GM12878 (cell line): Measurements from ENCODE around the gene INAFM1. TPM values are rescaled to one million over a fixed set of nuclear protein-coding genes. Genes with fewer than 3 reads are reported as not detected.
A peak's percentile ranks its signal among the peaks of the same experiment; 100 is the strongest.

Experiments
- ATAC-seq: fragments of 200-7000 bp; cut with Tn5 transposase; 3 replicates; pipeline ENCODE4 v1.9.1; 2020; ENCODE audit warnings: mild to moderate bottlenecking, moderate library complexity
- BruUV-seq: library from RNA; stranded (reverse); fragments of 400-500 nt; replicated peaks from 2 replicates; lab custom pipeline; 2021; lab: Mats Ljungman, UMichigan
- CTCF ChIA-PET: fragments of 300-600 bp; sonication (Branson Sonifier 250); formaldehyde crosslinking; extraction: SDS; loops from one replicate; lab custom pipeline; 2021; ENCODE audit warnings: inconsistent platforms; lab: Yijun Ruan, JAX
- POLR2A ChIA-PET: fragments of 350-600 bp; formaldehyde crosslinking; extraction: SDS; loops from one replicate; lab custom pipeline; 2021; ENCODE audit warnings: inconsistent platforms; lab: Charles Lee
- RAD21 ChIA-PET: fragments of 300-600 bp; sonication (Branson Sonifier 250); formaldehyde crosslinking; loops from one replicate; lab custom pipeline; 2023; ENCODE audit warnings: antibody characterized with exemption; ENCODE audit not compliant: unreplicated experiment; lab: Charles Lee
- SMC1A ChIA-PET: fragments of 300-600 bp; sonication (Branson Sonifier 250); formaldehyde crosslinking; loops from one replicate; lab custom pipeline; 2023; ENCODE audit not compliant: unreplicated experiment, uncharacterized antibody; lab: Charles Lee
- DNase-seq: peaks from one replicate; pipeline ENCODE4 v3.0.0-alpha.2; 2011; ENCODE audit warnings: low read depth, low spot score
- FAIRE-seq: peaks from 3 replicates; lab custom pipeline; 2011; peaks lifted over from hg19 to GRCh38; lab: Jason Lieb, UNC
- H2AFZ ChIP-seq: 2 replicates; pipeline ENCODE4 v1.6.0; 2011; ENCODE audit warnings: low read depth, low read length, control low read depth; ENCODE audit not compliant: control insufficient read depth
- H3K27ac ChIP-seq: 2 replicates; pipeline ENCODE4 v1.5.1; 2011; ENCODE audit warnings: control low read depth; ENCODE audit not compliant: control insufficient read depth, insufficient read depth
- H3K27me3 ChIP-seq, 2 experiments: replicated peaks in 1 of 2; 2 replicates each; pipeline versions ENCODE4 v1.6.0 to v1.6.1; 2011; ENCODE audit warnings: low read length in 1 of 2; ENCODE audit not compliant: control insufficient read depth in 2 of 2, insufficient read depth in 2 of 2
- H3K36me3 ChIP-seq, 2 experiments: 2 replicates each; pipeline ENCODE4 v1.5.1; 2011; ENCODE audit warnings: low read length in 1 of 2; ENCODE audit not compliant: control insufficient read depth in 2 of 2, insufficient read depth in 2 of 2
- H3K4me1 ChIP-seq: 2 replicates; pipeline ENCODE4 v1.6.1; 2011; ENCODE audit warnings: mild to moderate bottlenecking, low read length, moderate library complexity, mixed read lengths; ENCODE audit not compliant: control insufficient read depth, insufficient read depth
- H3K4me2 ChIP-seq: 2 replicates; pipeline ENCODE4 v1.6.0; 2011; ENCODE audit warnings: control low read depth; ENCODE audit not compliant: control insufficient read depth, insufficient read depth
- H3K4me3 ChIP-seq: fragments of 200-600 bp; sonication (generic); 2 replicates; pipeline ENCODE4 v1.5.1; 2016
- H3K79me2 ChIP-seq: 2 replicates; pipeline ENCODE4 v1.6.0; 2011; ENCODE audit warnings: low read length; ENCODE audit not compliant: control insufficient read depth, insufficient read depth
- H3K9ac ChIP-seq: 2 replicates; pipeline ENCODE4 v1.8.0; 2011; ENCODE audit warnings: low read length, control low read depth, mixed read lengths; ENCODE audit not compliant: control insufficient read depth, insufficient read depth
- H3K9me3 ChIP-seq: replicated peaks from 3 replicates; pipeline ENCODE4 v1.5.1; 2011; ENCODE audit warnings: mild to moderate bottlenecking, low read length; ENCODE audit not compliant: control insufficient read depth, insufficient read depth
- H4K20me1 ChIP-seq: 2 replicates; pipeline ENCODE4 v1.6.0; 2011; ENCODE audit not compliant: control insufficient read depth, insufficient read depth
- BRCA1 ChIP-seq: IDR thresholded peaks from 2 replicates; pipeline ENCODE4 v1.6.1; 2011; ENCODE audit warnings: low read depth, low read length, improper control_type of control experiment
- CBFB ChIP-seq: IDR thresholded peaks from 2 replicates; pipeline ENCODE4 v1.6.1; 2016; ENCODE audit warnings: antibody characterized with exemption, low read depth
- CBX3 ChIP-seq: fragments of 200-600 bp; sonication (generic); IDR thresholded peaks from 2 replicates; pipeline ENCODE4 v1.6.1; 2016; ENCODE audit warnings: low read depth, borderline replicate concordance
- HSF1 ChIP-seq: fragments of 150-350 bp; IDR thresholded peaks from 2 replicates; pipeline ENCODE4 v1.6.1; 2014; ENCODE audit warnings: mild to moderate bottlenecking, low read depth, low read length
- JUND ChIP-seq: IDR thresholded peaks from 2 replicates; pipeline ENCODE4 v1.6.1; 2012; ENCODE audit warnings: low read depth, mild to moderate bottlenecking, low read length, improper control_type of control experiment, moderate library complexity
- MEF2B ChIP-seq: fragments of 450-650 bp; IDR thresholded peaks from 2 replicates; pipeline ENCODE4 v1.6.1; 2018; ENCODE audit warnings: mild to moderate bottlenecking, moderate library complexity; ENCODE audit not compliant: partially characterized antibody, poor library complexity, severe bottlenecking
- NFIC ChIP-seq: IDR thresholded peaks from 2 replicates; pipeline ENCODE4 v1.6.1; 2012; ENCODE audit warnings: low read depth, mild to moderate bottlenecking, inconsistent platforms, low read length, moderate library complexity
- NFXL1 ChIP-seq: fragments of 450-650 bp; IDR thresholded peaks from 2 replicates; pipeline ENCODE4 v1.6.1; 2017; ENCODE audit warnings: antibody characterized with exemption, mild to moderate bottlenecking, borderline replicate concordance
- RCOR1 ChIP-seq: conservative IDR thresholded peaks from 2 replicates; pipeline ENCODE4 v1.6.1; 2012; ENCODE audit warnings: low read depth, low read length, improper control_type of control experiment
- RUNX3 ChIP-seq: IDR thresholded peaks from 2 replicates; pipeline ENCODE4 v1.6.1; 2012; ENCODE audit warnings: low read length, inconsistent platforms
- USF2 ChIP-seq: IDR thresholded peaks from 2 replicates; pipeline ENCODE4 v1.6.1; 2011; ENCODE audit warnings: low read depth, low read length, improper control_type of control experiment, borderline replicate concordance
- ZNF207 ChIP-seq: fragments of 450-650 bp; IDR thresholded peaks from 2 replicates; pipeline ENCODE4 v1.6.1; 2014; ENCODE audit warnings: antibody characterized with exemption, mild to moderate bottlenecking, borderline replicate concordance
- ZNF622 ChIP-seq: fragments of 450-650 bp; IDR thresholded peaks from 2 replicates; pipeline ENCODE4 v1.6.1; 2017; ENCODE audit warnings: mild to moderate bottlenecking, inconsistent platforms
- WGBS: methylation state at CpG from one replicate; pipeline ENCODE4 v1.1.6; 2016; ENCODE audit warnings: low lambda C conversion rate; ENCODE audit not compliant: insufficient replicate concordance, insufficient coverage; ENCODE audit errors: missing lambda C conversion rate; 5-methylcytosine and 5-hydroxymethylcytosine counted together
- in situ Hi-C: fragments of 300-500 bp; cut with MboI; formaldehyde crosslinking; loops from 9 replicates; pipeline ENCODE4 v1.14.3; 2018; ENCODE audit warnings: mixed read lengths
- intact Hi-C: fragments of 100-400 bp; cut with micrococcal nuclease; formaldehyde crosslinking; loops from one replicate; pipeline ENCODE4 v1.14.2; 2022; ENCODE audit not compliant: unreplicated experiment
- polyA plus RNA-seq, 11 experiments: library from polyadenylated mRNA; depleted of rRNA in 4 of 11; unstranded in 6 of 11; stranded (reverse) in 5 of 11; fragments of >200 nt; fragmentation: Nextera tagmentation in 4 of 11; fragmentation: Illumina TruSeq in 1 of 11; extraction: Ambion mirVana in 4 of 11; extraction: Trizol in 1 of 11; gene quantifications; 1 replicate in 1 of 11; 2 replicates in 10 of 11; pipeline versions ENCODE4 v1.2.1 to v1.2.3, GENCODE V29; 2011 to 2016; ENCODE audit warnings: inconsistent platforms in 2 of 11, missing spikeins in 2 of 11, low read depth in 1 of 11
- total RNA-seq, 4 experiments: library from RNA; depleted of rRNA in 3 of 4; stranded (reverse); fragments of >200 nt in 3 of 4; fragmentation: Illumina TruSeq in 1 of 4; extraction: Trizol in 1 of 4; gene quantifications; 2 replicates each; pipeline versions ENCODE4 v1.2.1 to v1.2.3, GENCODE V29; 2013 to 2021
- TF ChIP-seq, protein P1 (sequence below): IDR thresholded peaks from 2 replicates; pipeline ENCODE4 v1.6.1; 2012; ENCODE audit warnings: low read length, inconsistent platforms
- TF ChIP-seq, protein P2 (sequence below): IDR thresholded peaks from 2 replicates; pipeline ENCODE4 v1.6.1; 2012; ENCODE audit warnings: mild to moderate bottlenecking, low read depth, low read length

The INAFM1 gene
- total and polyA plus RNA-seq, 10 of the 15 experiments (the other 5 are each of a cell fraction or from before 2014, with no cell fraction given): 0.57 to 6.8 (median 1.1) TPM; not detected in 1

- no peak for TF ChIP-seq USF2
Observed at GRCh38 chr19:47236072-47236675, 38.5 kb upstream of the INAFM1 start (continued).

GRCh38 chr19:47239152-47239551, 35.5 kb upstream of the INAFM1 start:
- 18% methylated on average over 8 of the region's 16 CpGs for WGBS
- DNase-seq (no peak), FAIRE-seq (no peak), ATAC-seq (no peak)
- Histone ChIP-seq H2AFZ (no peak overlapping the region), H3K27ac (no peak overlapping the region), H3K4me3 (no peak overlapping the region), H4K20me1 (no peaks in the 10 kb centered on the region), H3K79me2 (no peaks in the 10 kb centered on the region), H3K4me2 (peak overlapping the region; percentile 61; the same call in 1 of the 2 replicates), H3K27me3 (peaks cover 1 to 4% of the 10 kb centered on the region in 2 experiments), H3K36me3 (no peaks in the 10 kb centered on the region), H3K9ac (no peak overlapping the region), H3K4me1 (peaks cover 23% of the 10 kb centered on the region), H3K9me3 (no peaks in the 10 kb centered on the region; the same call in 2 of the 3 replicates)
- ChIA-PET CTCF (interaction anchor here (3.6 kb wide), 1 partner anchor 29 kb away, joined by 25 read pairs; no protein-coding TSS in a partner anchor), SMC1A (interaction anchor here (1.0 kb wide), 1 partner anchor 28 kb away, joined by 4 read pairs; no protein-coding TSS in a partner anchor), RAD21 (interaction anchor here (1.2 to 3.0 kb wide), 2 partner anchors 28 to 636 kb away, joined by 3 to 12 read pairs; no protein-coding TSS in a partner anchor), POLR2A (interaction anchor here (1.7 kb wide), 1 partner anchor 13 kb away, joined by 9 read pairs; no protein-coding TSS in a partner anchor)
- in situ Hi-C loops (no loop called here), intact Hi-C loops (no loop called here)
- BruUV-seq: no TSS peak
- TF ChIP-seq HSF1 (no peak), BRCA1 (no peak), CBX3 (no peak), ZNF207 (no peak), RUNX3 (no peak), NFXL1 (no peak), MEF2B (no peak), NFIC (no peak), ZNF622 (no peak), JUND (no peak), RCOR1 (no peak), CBFB (no peak)
- TF ChIP-seq, protein P1, sequence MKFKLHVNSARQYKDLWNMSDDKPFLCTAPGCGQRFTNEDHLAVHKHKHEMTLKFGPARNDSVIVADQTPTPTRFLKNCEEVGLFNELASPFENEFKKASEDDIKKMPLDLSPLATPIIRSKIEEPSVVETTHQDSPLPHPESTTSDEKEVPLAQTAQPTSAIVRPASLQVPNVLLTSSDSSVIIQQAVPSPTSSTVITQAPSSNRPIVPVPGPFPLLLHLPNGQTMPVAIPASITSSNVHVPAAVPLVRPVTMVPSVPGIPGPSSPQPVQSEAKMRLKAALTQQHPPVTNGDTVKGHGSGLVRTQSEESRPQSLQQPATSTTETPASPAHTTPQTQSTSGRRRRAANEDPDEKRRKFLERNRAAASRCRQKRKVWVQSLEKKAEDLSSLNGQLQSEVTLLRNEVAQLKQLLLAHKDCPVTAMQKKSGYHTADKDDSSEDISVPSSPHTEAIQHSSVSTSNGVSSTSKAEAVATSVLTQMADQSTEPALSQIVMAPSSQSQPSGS: no peak
- TF ChIP-seq, protein P2, sequence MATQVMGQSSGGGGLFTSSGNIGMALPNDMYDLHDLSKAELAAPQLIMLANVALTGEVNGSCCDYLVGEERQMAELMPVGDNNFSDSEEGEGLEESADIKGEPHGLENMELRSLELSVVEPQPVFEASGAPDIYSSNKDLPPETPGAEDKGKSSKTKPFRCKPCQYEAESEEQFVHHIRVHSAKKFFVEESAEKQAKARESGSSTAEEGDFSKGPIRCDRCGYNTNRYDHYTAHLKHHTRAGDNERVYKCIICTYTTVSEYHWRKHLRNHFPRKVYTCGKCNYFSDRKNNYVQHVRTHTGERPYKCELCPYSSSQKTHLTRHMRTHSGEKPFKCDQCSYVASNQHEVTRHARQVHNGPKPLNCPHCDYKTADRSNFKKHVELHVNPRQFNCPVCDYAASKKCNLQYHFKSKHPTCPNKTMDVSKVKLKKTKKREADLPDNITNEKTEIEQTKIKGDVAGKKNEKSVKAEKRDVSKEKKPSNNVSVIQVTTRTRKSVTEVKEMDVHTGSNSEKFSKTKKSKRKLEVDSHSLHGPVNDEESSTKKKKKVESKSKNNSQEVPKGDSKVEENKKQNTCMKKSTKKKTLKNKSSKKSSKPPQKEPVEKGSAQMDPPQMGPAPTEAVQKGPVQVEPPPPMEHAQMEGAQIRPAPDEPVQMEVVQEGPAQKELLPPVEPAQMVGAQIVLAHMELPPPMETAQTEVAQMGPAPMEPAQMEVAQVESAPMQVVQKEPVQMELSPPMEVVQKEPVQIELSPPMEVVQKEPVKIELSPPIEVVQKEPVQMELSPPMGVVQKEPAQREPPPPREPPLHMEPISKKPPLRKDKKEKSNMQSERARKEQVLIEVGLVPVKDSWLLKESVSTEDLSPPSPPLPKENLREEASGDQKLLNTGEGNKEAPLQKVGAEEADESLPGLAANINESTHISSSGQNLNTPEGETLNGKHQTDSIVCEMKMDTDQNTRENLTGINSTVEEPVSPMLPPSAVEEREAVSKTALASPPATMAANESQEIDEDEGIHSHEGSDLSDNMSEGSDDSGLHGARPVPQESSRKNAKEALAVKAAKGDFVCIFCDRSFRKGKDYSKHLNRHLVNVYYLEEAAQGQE: no peak
